ENCODE measurements around the gene IRS2.

DNA sequence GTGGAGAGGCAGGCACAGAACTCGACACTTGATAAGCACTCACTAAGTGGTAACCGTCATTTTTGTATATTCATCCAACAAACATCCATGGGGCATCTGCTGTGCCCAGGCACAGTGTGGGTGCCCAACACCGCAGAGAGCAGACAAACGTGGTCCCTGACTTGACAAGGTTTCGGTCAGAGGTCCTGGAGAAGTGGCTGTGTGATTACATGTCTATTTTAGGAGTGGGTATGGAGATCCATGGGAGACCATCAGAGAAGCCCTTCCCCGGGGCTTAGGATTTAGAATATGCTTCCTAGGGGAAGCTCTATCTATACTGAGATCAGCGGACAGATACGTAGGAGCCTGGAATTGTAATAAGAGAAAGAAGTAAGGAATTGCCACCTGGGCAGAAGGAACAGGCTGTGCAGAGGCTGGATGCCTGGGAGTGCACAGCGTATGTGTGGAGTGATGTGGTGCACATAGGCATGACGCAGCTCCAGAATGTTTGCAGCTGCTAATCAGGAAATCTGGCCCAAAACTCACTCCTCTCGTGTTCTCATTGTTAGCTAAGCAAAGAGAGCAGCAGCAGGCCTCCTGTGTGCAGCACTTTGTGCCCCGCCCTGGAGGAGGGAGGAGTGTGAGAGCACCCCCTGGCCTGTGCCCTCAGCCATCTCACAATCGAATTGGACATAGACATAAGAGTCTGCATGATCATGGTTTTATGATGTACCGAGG, 23.0 kb upstream of the IRS2 start:
- TF ChIP-seq, protein P1, sequence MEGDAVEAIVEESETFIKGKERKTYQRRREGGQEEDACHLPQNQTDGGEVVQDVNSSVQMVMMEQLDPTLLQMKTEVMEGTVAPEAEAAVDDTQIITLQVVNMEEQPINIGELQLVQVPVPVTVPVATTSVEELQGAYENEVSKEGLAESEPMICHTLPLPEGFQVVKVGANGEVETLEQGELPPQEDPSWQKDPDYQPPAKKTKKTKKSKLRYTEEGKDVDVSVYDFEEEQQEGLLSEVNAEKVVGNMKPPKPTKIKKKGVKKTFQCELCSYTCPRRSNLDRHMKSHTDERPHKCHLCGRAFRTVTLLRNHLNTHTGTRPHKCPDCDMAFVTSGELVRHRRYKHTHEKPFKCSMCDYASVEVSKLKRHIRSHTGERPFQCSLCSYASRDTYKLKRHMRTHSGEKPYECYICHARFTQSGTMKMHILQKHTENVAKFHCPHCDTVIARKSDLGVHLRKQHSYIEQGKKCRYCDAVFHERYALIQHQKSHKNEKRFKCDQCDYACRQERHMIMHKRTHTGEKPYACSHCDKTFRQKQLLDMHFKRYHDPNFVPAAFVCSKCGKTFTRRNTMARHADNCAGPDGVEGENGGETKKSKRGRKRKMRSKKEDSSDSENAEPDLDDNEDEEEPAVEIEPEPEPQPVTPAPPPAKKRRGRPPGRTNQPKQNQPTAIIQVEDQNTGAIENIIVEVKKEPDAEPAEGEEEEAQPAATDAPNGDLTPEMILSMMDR (IDR thresholded peaks at IDR 0.05): no peak
- TF ChIP-seq POLR2AphosphoS5 (IDR thresholded peaks at IDR 0.05; ENCODE audit: low read depth, low read length) (no peak), TCF7L2 (IDR thresholded peaks at IDR 0.05; ENCODE audit: low read depth, low read length) (no peak)
- TF ChIP-seq, protein P2, sequence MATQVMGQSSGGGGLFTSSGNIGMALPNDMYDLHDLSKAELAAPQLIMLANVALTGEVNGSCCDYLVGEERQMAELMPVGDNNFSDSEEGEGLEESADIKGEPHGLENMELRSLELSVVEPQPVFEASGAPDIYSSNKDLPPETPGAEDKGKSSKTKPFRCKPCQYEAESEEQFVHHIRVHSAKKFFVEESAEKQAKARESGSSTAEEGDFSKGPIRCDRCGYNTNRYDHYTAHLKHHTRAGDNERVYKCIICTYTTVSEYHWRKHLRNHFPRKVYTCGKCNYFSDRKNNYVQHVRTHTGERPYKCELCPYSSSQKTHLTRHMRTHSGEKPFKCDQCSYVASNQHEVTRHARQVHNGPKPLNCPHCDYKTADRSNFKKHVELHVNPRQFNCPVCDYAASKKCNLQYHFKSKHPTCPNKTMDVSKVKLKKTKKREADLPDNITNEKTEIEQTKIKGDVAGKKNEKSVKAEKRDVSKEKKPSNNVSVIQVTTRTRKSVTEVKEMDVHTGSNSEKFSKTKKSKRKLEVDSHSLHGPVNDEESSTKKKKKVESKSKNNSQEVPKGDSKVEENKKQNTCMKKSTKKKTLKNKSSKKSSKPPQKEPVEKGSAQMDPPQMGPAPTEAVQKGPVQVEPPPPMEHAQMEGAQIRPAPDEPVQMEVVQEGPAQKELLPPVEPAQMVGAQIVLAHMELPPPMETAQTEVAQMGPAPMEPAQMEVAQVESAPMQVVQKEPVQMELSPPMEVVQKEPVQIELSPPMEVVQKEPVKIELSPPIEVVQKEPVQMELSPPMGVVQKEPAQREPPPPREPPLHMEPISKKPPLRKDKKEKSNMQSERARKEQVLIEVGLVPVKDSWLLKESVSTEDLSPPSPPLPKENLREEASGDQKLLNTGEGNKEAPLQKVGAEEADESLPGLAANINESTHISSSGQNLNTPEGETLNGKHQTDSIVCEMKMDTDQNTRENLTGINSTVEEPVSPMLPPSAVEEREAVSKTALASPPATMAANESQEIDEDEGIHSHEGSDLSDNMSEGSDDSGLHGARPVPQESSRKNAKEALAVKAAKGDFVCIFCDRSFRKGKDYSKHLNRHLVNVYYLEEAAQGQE (IDR thresholded peaks at IDR 0.05; ENCODE audit: insufficient read depth in 1 of 2, low read depth in 2 of 2, low read length in 1 of 2): no peak
